ENCODE results near the gene BCL2L1.
"Not testable (repeated sequence)": the region's sequence is repeated elsewhere in the genome, so short reads cannot be mapped to it uniquely, and the experiment has no call there.

Gene BCL2L1

GRCh38 chr20:31638317-31638716, 84.4 kb downstream of the BCL2L1 start:
- TF ChIP-seq CTCF (IDR thresholded peaks at IDR 0.05; ENCODE audit: unreplicated experiment in 3 of 3), result no peak
- H3K27me3 Mint-ChIP-seq (ENCODE audit: low read depth), result peaks cover 4% of the 10 kb centered on the region
- no peak overlapping the region for H3K4me3 Mint-ChIP-seq
- H3K9me3 Mint-ChIP-seq, result no peaks in the 10 kb centered on the region
- H3K27ac Mint-ChIP-seq, result no peak overlapping the region
- no peaks in the 10 kb centered on the region for H3K36me3 Mint-ChIP-seq (ENCODE audit: low read depth)
- no peaks in the 10 kb centered on the region for H3K4me1 Mint-ChIP-seq

GRCh38 chr20:31637660-31638059, 85.0 kb downstream of the BCL2L1 start, which contains the start of gene COX4I2:
Gene COX4I2 (plus strand): TSS chr20:31637912. CDS start chr20:31639018, 1,106 bp downstream.
- Mint-ChIP-seq H3K36me3 (ENCODE audit: low read depth) (no peaks in the 10 kb centered on the region), H3K27ac (no peak within 1 kb of the TSS), H3K9me3 (no peaks in the 10 kb centered on the region), H3K4me1 (no peaks in the 10 kb centered on the region), H3K4me3 (no peak within 1 kb of the TSS), H3K27me3 (ENCODE audit: low read depth) (peaks cover 8% of the 10 kb centered on the region)
- TF ChIP-seq CTCF (IDR thresholded peaks at IDR 0.05; ENCODE audit: unreplicated experiment in 3 of 3), result no peak

- H3K27ac Mint-ChIP-seq, result no peak overlapping the region
- TF ChIP-seq CTCF (IDR thresholded peaks at IDR 0.05; ENCODE audit: unreplicated experiment in 3 of 3), result no peak
- no peaks in the 10 kb centered on the region for H3K9me3 Mint-ChIP-seq
- no peaks in the 10 kb centered on the region for H3K4me1 Mint-ChIP-seq
- peaks cover 4% of the 10 kb centered on the region for H3K27me3 Mint-ChIP-seq (ENCODE audit: low read depth)
- no peak overlapping the region for H3K4me3 Mint-ChIP-seq
- no peaks in the 10 kb centered on the region for H3K36me3 Mint-ChIP-seq (ENCODE audit: low read depth)
Measured at GRCh38 chr20:31633339-31633914, 89.2 kb downstream of the BCL2L1 start.

- no peak overlapping the region for H3K4me3 Mint-ChIP-seq
Measured at GRCh38 chr20:31632548-31633338, 89.9 kb downstream of the BCL2L1 start.

GRCh38 chr20:31630187-31630790, 92.4 kb downstream of the BCL2L1 start:
- H3K4me1 Mint-ChIP-seq, result no peaks in the 10 kb centered on the region
- H3K27me3 Mint-ChIP-seq (ENCODE audit: low read depth), result peaks cover 4% of the 10 kb centered on the region
- H3K27ac Mint-ChIP-seq, result no peak overlapping the region
- TF ChIP-seq CTCF (IDR thresholded peaks at IDR 0.05; ENCODE audit: unreplicated experiment in 3 of 3), result no peak
- no peaks in the 10 kb centered on the region for H3K36me3 Mint-ChIP-seq (ENCODE audit: low read depth)
- no peaks in the 10 kb centered on the region for H3K9me3 Mint-ChIP-seq
- H3K4me3 Mint-ChIP-seq, result no peak overlapping the region

More at GRCh38 chr20:31632548-31633338, 89.9 kb downstream of the BCL2L1 start:
- Mint-ChIP-seq H3K27ac (no peak overlapping the region), H3K4me1 (no peaks in the 10 kb centered on the region), H3K27me3 (ENCODE audit: low read depth) (peaks cover 4% of the 10 kb centered on the region), H3K36me3 (ENCODE audit: low read depth) (no peaks in the 10 kb centered on the region), H3K9me3 (no peaks in the 10 kb centered on the region)
- TF ChIP-seq CTCF (IDR thresholded peaks at IDR 0.05; ENCODE audit: unreplicated experiment in 3 of 3), result no peak

GRCh38 chr20:31628057-31628456, 94.6 kb downstream of the BCL2L1 start:
- not testable (repeated sequence) for H3K27me3 Mint-ChIP-seq (ENCODE audit: low read depth); H3K9me3 Mint-ChIP-seq; H3K4me3 Mint-ChIP-seq; H3K4me1 Mint-ChIP-seq; H3K27ac Mint-ChIP-seq; H3K36me3 Mint-ChIP-seq (ENCODE audit: low read depth)

GRCh38 chr20:31626534-31626933, 96.1 kb downstream of the BCL2L1 start:
- H3K36me3 Mint-ChIP-seq (ENCODE audit: low read depth); H3K27ac Mint-ChIP-seq; H3K9me3 Mint-ChIP-seq; H3K27me3 Mint-ChIP-seq (ENCODE audit: low read depth); H3K4me3 Mint-ChIP-seq; H3K4me1 Mint-ChIP-seq: not testable (repeated sequence)

- not testable (repeated sequence) for H3K9me3 Mint-ChIP-seq; H3K4me1 Mint-ChIP-seq; H3K4me3 Mint-ChIP-seq; H3K27ac Mint-ChIP-seq; H3K36me3 Mint-ChIP-seq (ENCODE audit: low read depth); H3K27me3 Mint-ChIP-seq (ENCODE audit: low read depth)
Measured at GRCh38 chr20:31623123-31623505, 99.6 kb downstream of the BCL2L1 start.

All from nephron (organoid).